Heart left ventricle (tissue), 16 donors: ENCODE measurements around the gene PRDM16. TPM values are rescaled to one million over a fixed set of nuclear protein-coding genes. Genes with fewer than 3 reads are reported as not detected.

Source experiments
- ATAC-seq, 4 donors: fragments of 200-7000 bp; cut with Tn5 transposase; one replicate each; pipeline ENCODE4 v1.9.1; 2020 to 2022; ENCODE audit warnings: moderate library complexity in 4 of 4, mild to moderate bottlenecking in 3 of 4, moderate number of reproducible peaks in 1 of 4
- DNase-seq, 5 donors: peaks; one replicate each; pipeline ENCODE4 v3.0.0-alpha.2; 2020
- H3K27ac ChIP-seq, 12 donors: fragments of 200-600 bp; sonication (generic) in 4 of 12; one replicate each; pipeline versions ENCODE4 v1.5.0 to v1.8.0; 2016 to 2022; ENCODE audit warnings: mild to moderate bottlenecking in 2 of 12
- H3K27me3 ChIP-seq, 9 donors: fragments of 200-600 bp; sonication (generic) in 2 of 9; one replicate each; pipeline versions ENCODE4 v1.5.1 to v1.8.0; 2016 to 2022; ENCODE audit warnings: mild to moderate bottlenecking in 3 of 9
- H3K36me3 ChIP-seq, 9 donors: fragments of 200-600 bp; sonication (generic) in 2 of 9; one replicate each; pipeline versions ENCODE4 v1.5.0 to v1.8.0; 2018 to 2022; ENCODE audit warnings: mild to moderate bottlenecking in 2 of 9
- H3K4me1 ChIP-seq, 12 donors: fragments of 200-600 bp; sonication (generic) in 4 of 12; one replicate each; pipeline versions ENCODE4 v1.5.0 to v1.8.0; 2016 to 2022; ENCODE audit warnings: mild to moderate bottlenecking in 3 of 12
- H3K4me3 ChIP-seq, 12 donors: fragments of 200-600 bp; sonication (generic) in 4 of 12; one replicate each; pipeline versions ENCODE4 v1.5.0 to v1.8.0; 2017 to 2022; ENCODE audit warnings: mild to moderate bottlenecking in 9 of 12, moderate library complexity in 4 of 12
- H3K9me3 ChIP-seq, 12 donors: fragments of 200-600 bp; sonication (generic) in 4 of 12; one replicate each; pipeline versions ENCODE4 v1.5.0 to v1.8.0; 2016 to 2022; ENCODE audit warnings: mild to moderate bottlenecking in 1 of 12
- CTCF ChIP-seq, 12 donors: fragments of 200-600 bp; sonication (generic) in 4 of 12; IDR thresholded peaks; one replicate each; pipeline versions ENCODE4 v1.5.0 to v1.8.0; 2018 to 2022; ENCODE audit warnings: antibody characterized with exemption in 12 of 12, mild to moderate bottlenecking in 5 of 12
- POLR2A ChIP-seq, 2 donors: fragments of 450-650 bp; IDR thresholded peaks; one replicate each; pipeline ENCODE4 v1.6.1; 2017; ENCODE audit warnings: antibody characterized with exemption in 2 of 2, mild to moderate bottlenecking in 2 of 2, moderate library complexity in 2 of 2
- WGBS, 4 donors: extraction: QIAGEN DNeasy Blood & Tissue Kit in 2 of 4; methylation state at CpG; one replicate each; pipeline versions ENCODE4 v1.1.5 to v1.1.7; 2013 to 2018; 5-methylcytosine and 5-hydroxymethylcytosine counted together
- intact Hi-C, 10 donors: fragments of 100-400 bp; cut with DNase I; formaldehyde crosslinking; loops; one replicate each; pipeline versions ENCODE4 v1.11.1 to v1.14.2; 2022
- polyA plus RNA-seq, 2 donors: library from polyadenylated mRNA; stranded (reverse); fragments of 200-250 nt; gene quantifications; one replicate each; pipeline ENCODE4 v1.2.3, GENCODE V29; 2013
- total RNA-seq, 9 donors: library from RNA; depleted of rRNA in 2 of 9; stranded (reverse); fragments of >200 nt in 2 of 9; fragmentation: NEBNext Ultra II Directional in 3 of 9; extraction: Animal tissue kit (Norgen Biotek cat#: 25700) in 3 of 9; gene quantifications; one replicate each; pipeline versions ENCODE4 v1.1.0 to v1.2.4, GENCODE V29; 2016 to 2023
- donor health status: ischemic (EF 13 %, LVEDD 7.1; RV severe dilation, severe dysfunction).
- donor health status: healthy with polysubstance abuse.
- donor health status: DM: no; HTN: yes; CAD: no.
- donor health status: DM: no; HTN: no; CAD: no.
- donor health status: ischemic (EF 25% LVEDD 6.9; RV normal size, moderate dysfunction).
- donor health status: ischemic (EF 25% LVEDD 5.7; RV mildly dilated, moderate dysfunction).
- donor health status: healthy.
- donor health status: DM: yes; HTN: yes; CAD: no.
- donor health status: ischemic (EF 35%, LVEDD 5.7; RV mildly dilated, moderate dysfunction).
- donor health status: nonischemic (EF 11% LVEDD 7.7; RV severe dilation, severe dysfunction).
- donor health status: DM: yes; HTN: yes; CAD: no.
- donor health status: PGD.
- donor health status: ischemic (EF 29% LVEDD 5.4; RV normal size, mild dysfunction).
- donor health status: nonischemic (EF 23%, LVEDD 6.1; RV moderate dilation, normal function).

Gene PRDM16
- total and polyA plus RNA-seq, 11 donors: 6.0 to 22.7 (median 14.0) TPM

- no peak overlapping the region for H3K27ac ChIP-seq
- intact Hi-C loops: no loop called here
- no peaks in the 10 kb centered on the region for H3K9me3 ChIP-seq
- DNase-seq (no peak), ATAC-seq (no peak)
- H3K36me3 ChIP-seq: no peaks in the 10 kb centered on the region
- WGBS, 4 donors: 72 to 86% (median 79%) methylated on average over 12 of the region's 12 CpGs
- no peak overlapping the region for H3K4me3 ChIP-seq
- TF ChIP-seq CTCF (IDR thresholded peaks at IDR 0.05) (no peak), POLR2A (IDR thresholded peaks at IDR 0.05) (no peak)
- H3K27me3 ChIP-seq: peaks cover 0 to 5% (median 0%) of the 10 kb centered on the region in 9 donors
- peaks cover 0 to 20% (median 7%) of the 10 kb centered on the region in 12 donors for H3K4me1 ChIP-seq
Measured at GRCh38 chr1:3225661-3226060, 156.7 kb downstream of the PRDM16 start.

GRCh38 chr1:3226191-3226590, 157.2 kb downstream of the PRDM16 start:
- no peak overlapping the region for H3K27ac ChIP-seq
- DNase-seq (no peak), ATAC-seq (no peak)
- no peak overlapping the region for H3K4me3 ChIP-seq
- WGBS, 4 donors: 80 to 85% (median 80%) methylated on average over 15 of the region's 15 CpGs
- peaks cover 0 to 5% (median 0%) of the 10 kb centered on the region in 9 donors for H3K27me3 ChIP-seq
- H3K9me3 ChIP-seq: no peaks in the 10 kb centered on the region
- peaks cover 0 to 15% (median 7%) of the 10 kb centered on the region in 12 donors for H3K4me1 ChIP-seq
- TF ChIP-seq CTCF (IDR thresholded peaks at IDR 0.05) (no peak), POLR2A (IDR thresholded peaks at IDR 0.05) (no peak)
- no peaks in the 10 kb centered on the region for H3K36me3 ChIP-seq
- intact Hi-C loops: no loop called here

DNA sequence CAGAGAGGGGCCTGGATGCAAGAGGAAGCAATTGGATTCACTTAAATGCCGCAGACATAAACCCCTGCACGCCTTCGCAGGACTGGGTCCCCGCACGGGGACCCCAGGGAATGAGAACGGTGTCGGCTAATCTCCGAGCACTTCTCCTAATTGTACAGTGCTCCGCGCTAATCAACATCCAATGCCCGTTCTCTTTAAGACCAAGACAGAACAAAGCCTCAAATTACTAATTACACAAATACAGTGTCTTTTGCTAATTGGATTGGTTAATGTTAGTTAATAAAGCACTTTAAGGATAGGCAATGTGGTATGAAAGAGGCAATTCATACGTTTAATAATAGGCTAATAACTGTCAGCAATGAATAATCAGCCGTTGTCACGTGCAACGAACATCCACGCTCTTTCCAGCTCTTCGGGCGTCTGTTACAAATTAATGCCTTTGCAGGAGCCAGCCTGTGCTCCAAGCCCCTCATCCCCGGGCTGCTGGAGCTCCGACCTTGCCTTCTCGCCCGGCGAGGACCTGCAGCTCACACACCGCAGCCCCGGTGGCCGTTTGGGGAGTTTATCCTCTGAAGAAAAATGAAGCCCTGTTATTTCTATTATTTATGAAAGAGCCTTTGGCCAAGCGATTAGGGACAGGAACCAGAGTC, 157.8 kb downstream of the PRDM16 start:
- H3K27me3 ChIP-seq: peaks cover 0 to 5% (median 0%) of the 10 kb centered on the region in 9 donors
- no peaks in the 10 kb centered on the region for H3K36me3 ChIP-seq
- intact Hi-C loops: no loop called here
- no peak for TF ChIP-seq CTCF (IDR thresholded peaks at IDR 0.05)
- no peak for TF ChIP-seq POLR2A (IDR thresholded peaks at IDR 0.05)
- ATAC-seq (no peak), DNase-seq (no peak)
- WGBS, 4 donors: 80 to 84% (median 81%) methylated on average over 27 of the region's 27 CpGs
- H3K4me3 ChIP-seq: no peak overlapping the region
- H3K9me3 ChIP-seq: no peaks in the 10 kb centered on the region
- peaks cover 0 to 10% (median 5%) of the 10 kb centered on the region in 12 donors for H3K4me1 ChIP-seq
- no peak overlapping the region for H3K27ac ChIP-seq

GRCh38 chr1:3227351-3227704, 158.3 kb downstream of the PRDM16 start:
- 83 to 90% (median 86%) methylated on average over 15 to 17 of the region's 17 CpGs for WGBS, 4 donors
- intact Hi-C loops: no loop called here
- TF ChIP-seq POLR2A (IDR thresholded peaks at IDR 0.05) (no peak), CTCF (IDR thresholded peaks at IDR 0.05) (no peak)
- Histone ChIP-seq H3K27me3 (peaks cover 0 to 5% (median 0%) of the 10 kb centered on the region in 9 donors), H3K9me3 (no peaks in the 10 kb centered on the region), H3K36me3 (no peaks in the 10 kb centered on the region), H3K4me3 (no peak overlapping the region), H3K27ac (no peak overlapping the region), H3K4me1 (peaks cover 0 to 5% (median 1%) of the 10 kb centered on the region in 12 donors)
- ATAC-seq (no peak), DNase-seq (no peak)
